Pulmonary artery endothelial cell (primary cell): Measurements from ENCODE around the gene STAB1. TPM values are rescaled to one million over a fixed set of nuclear protein-coding genes. Genes with fewer than 3 reads are reported as not detected.

Experiments used
- DNase-seq: peaks from one replicate; pipeline ENCODE4 v3.0.0-alpha.2; 2011; ENCODE audit warnings: low read depth, low spot score
- total RNA-seq: library from RNA; depleted of rRNA; stranded (reverse); fragments of >200 nt; gene quantifications from 2 replicates; pipeline ENCODE4 v1.2.3, GENCODE V29; 2014

The STAB1 gene
- total RNA-seq, 1 donor from 2014 or later = 189 TPM

DNA sequence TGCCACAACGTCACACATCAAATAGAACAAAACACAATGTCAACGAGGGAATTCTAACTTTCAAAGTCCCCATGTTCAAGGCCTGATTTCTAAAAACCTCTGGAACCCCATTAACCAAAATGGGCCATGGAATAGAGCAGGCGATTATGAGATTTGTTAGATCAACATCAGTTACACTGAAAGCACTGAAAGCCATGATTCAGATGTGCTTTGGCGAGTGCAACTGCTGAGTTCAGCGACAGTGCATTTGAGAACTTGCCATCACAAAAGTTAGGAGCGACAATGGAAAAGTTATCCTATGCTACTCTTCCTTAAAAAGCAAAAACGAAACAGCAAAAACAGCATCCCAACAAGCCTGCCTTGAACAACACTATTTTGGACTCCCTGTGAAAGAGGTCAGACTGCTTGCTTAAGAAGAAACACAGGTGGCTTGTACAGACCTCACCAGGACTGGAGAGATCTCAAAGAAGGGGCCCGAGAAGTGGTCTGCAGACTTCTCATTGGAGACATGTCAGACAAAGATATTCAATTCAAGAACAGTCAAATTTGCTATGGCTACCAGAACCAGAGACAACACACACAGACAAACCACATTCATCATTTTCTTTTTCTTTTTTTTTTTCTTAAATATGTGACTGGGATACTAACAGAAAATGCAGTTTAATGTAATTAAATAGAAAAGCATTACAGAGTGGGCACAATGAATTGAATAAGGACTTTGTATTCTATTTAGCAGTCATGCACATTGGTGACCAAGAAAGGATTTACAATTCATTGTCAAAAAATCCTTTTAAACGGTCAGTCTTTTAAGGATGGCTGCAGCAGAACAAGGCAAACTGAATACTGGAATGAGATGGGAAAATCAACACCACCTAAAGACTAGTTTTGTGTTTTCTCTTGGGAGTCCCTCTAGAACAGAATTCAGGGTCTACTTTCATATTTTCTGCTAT is 62.1 kb downstream of the STAB1 start:
- no peak for DNase-seq

DNA sequence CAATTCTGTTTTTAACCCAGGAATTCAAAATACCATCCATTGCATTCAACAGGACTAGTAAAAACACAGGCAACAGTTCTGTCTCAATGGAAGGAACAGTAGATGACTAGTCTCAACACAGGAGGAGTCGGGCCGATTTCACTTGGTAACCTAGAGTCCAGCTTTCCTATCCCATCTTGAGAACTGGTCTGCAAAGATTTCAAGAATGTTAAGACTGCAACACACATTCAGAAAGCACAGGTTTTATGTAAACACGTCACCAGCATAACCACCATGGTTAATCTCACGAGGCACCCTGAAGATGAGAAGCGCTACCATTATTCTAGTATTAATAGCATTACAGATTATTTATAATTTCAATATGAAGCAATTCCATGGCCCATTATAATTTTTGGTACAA is 63.3 kb downstream of the STAB1 start:
- no peak for DNase-seq

DNA sequence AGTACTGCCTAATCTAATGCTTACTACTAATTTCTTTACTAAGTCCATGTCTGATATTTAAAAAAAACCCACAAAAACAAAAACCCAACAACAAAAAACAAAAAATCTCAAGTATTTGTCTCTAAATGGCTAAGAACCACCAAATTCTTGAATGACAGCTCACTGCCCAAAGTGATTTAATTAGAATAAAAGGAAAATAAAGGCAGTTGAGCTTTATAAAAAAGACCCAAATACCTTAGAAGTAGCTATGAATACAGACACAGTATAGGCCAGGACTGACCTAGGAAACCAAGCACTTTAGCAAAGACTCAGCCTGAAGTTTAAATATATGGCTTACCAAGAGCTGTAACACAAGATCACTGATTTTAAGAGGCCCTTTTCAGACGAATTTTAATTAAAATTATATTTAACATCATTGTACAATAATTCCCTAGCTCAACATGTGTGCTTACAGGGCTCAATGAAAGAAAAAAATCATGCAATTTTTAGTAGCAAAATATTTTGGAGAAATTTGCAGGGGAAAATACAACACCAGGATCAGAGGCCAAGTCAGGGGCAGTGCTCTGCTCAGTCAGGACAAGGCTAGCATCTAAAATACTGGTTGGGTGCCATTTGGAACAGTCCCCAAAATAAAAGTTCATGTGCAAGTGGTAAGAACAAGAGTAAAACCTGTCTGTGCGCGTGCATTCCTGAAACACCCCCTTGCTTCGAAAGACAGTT is 66.0 kb downstream of the STAB1 start:
- no peak for DNase-seq

DNA sequence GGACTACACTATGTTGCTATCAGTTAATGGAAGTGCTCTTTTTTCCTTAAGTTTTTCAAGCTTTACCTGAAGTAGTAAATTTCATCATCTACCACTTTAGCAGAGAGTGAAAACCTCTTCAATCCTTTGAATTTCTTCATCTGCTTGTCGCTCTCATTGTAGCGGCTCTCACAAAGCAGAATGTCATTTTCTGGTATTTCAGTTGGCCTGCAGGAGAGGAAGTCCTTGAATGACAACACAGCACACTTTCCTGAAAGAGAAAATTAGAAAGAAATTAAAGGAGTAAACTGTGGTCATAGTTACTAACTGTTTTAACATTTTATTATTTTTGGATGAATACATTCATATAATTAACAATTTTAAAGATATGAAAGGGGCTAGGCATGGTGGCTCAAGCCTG is 68.8 kb downstream of the STAB1 start:
- DNase-seq = no peak

DNA sequence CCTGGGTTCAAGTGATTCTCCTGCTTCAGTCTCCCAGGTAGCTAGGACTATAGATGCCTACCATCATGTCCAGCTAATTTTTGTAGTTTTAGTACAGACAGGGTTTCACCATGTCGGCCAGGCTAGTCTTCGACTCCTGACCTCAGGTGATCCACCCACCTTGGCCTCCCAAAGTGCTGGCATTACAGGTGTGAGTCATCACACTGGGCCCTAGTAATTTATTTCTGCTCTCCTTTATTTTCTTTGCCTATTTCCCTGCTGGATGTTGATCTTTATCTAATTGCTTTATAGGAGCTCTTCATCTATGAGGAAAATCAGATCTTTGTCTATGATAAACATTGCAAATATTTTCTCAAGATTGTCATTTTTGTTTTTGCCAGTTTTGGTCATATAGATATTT is 72.9 kb downstream of the STAB1 start:
- DNase-seq = no peak

DNA sequence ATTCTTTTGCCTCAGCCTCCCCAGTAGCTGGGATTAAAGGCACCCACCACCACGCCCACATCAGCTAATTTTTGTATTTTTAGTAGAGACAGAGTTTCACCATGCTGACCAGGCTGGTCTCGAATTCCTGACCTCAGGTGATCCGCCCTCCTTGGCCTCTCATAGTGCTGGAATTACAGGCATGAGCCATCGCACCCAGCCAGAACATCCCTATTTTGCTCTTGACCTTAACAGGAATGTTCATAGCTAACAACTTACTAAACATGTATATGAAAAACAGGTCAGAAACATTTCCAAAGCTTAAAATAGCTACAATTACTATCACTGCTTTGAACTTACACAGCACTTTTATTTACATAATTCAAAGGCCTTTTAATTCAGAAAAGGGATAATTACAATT is 74.9 kb downstream of the STAB1 start:
- no peak for DNase-seq

DNA sequence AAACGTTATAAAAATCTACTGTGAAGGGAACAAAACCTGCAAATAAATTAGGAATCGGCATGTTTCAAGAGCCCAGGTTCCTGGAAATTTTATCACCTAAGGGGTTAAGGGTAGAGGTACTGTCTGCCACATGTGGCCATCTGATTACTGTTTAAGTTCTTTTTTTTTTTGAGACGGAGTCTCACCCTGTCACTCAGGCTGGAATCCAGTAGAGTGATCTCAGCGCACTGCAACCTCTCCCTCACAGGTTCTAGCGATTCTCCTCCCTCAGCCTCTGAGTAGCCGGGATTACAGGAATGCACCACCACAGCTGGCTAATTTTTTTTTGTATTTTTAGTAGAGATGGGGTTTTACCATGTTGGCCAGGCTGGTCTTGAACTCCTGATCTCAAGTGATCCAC is 77.1 kb downstream of the STAB1 start:
- DNase-seq = no peak

Other genes starting within 250 kb of the STAB1 start
- gene PPM1M, start 249.6 kb upstream of the STAB1 start, total RNA-seq = 15.5 and 15.9 TPM in 2 replicates
- 98.5 and 108 TPM in 2 replicates for gene WDR82, start 216.7 kb upstream of the STAB1 start, total RNA-seq
- 14.3 and 20.6 TPM in 2 replicates for gene GLYCTK, start 207.5 kb upstream of the STAB1 start, total RNA-seq
- 1.3 and 2.5 TPM in 2 replicates for gene DNAH1, start 179.0 kb upstream of the STAB1 start, total RNA-seq
- gene BAP1, start 85.3 kb upstream of the STAB1 start, total RNA-seq = 83.5 and 91.3 TPM in 2 replicates
- gene PHF7, start 84.7 kb upstream of the STAB1 start, total RNA-seq = 3.5 and 5.3 TPM in 2 replicates
- 2.1 and 6.4 TPM in 2 replicates for gene SEMA3G, start 50.2 kb upstream of the STAB1 start, total RNA-seq
- gene TNNC1, start 41.3 kb upstream of the STAB1 start, total RNA-seq = 0.18 TPM in 1 of 2 replicates, not detected in the other
- gene NISCH, start 39.7 kb upstream of the STAB1 start, total RNA-seq = 57.2 and 88.7 TPM in 2 replicates
- gene NT5DC2, start 38.5 kb downstream of the STAB1 start, total RNA-seq = 50.1 and 53.8 TPM in 2 replicates
- 5.1 and 7.5 TPM in 2 replicates for gene UQCC5, start 41.3 kb downstream of the STAB1 start, total RNA-seq
- 63.0 and 92.9 TPM in 2 replicates for gene PBRM1, start 190.6 kb downstream of the STAB1 start, total RNA-seq
- 124 and 133 TPM in 2 replicates for gene GNL3, start 190.7 kb downstream of the STAB1 start, total RNA-seq
- gene GLT8D1, start 210.5 kb downstream of the STAB1 start, total RNA-seq = 70.2 and 76.6 TPM in 2 replicates
- gene SPCS1, start 210.8 kb downstream of the STAB1 start, total RNA-seq = 53.0 and 65.0 TPM in 2 replicates